HG02970 (cell line): ENCODE results near the gene HASPIN.
"Not testable (repeated sequence)": the region's sequence is repeated elsewhere in the genome, so short reads cannot be mapped to it uniquely, and the experiment has no call there.

Source experiments
- ATAC-seq: cut with Tn5 transposase; IDR thresholded peaks from one replicate; pipeline ENCODE4 v1.9.1; 2021; ENCODE audit warnings: mild to moderate bottlenecking, moderate library complexity, moderate number of reproducible peaks; ENCODE audit not compliant: unreplicated experiment, low FRiP score

HASPIN gene

GRCh38 chr17:3732210-3732621 is 8.5 kb downstream of the HASPIN start:
- ATAC-seq: no peak

GRCh38 chr17:3734911-3735276 is 11.2 kb downstream of the HASPIN start:
- not testable (repeated sequence) for ATAC-seq

- ATAC-seq: no peak
These were observed 11.8 kb downstream of the HASPIN start for GRCh38 chr17:3735515-3735914.

- ATAC-seq: no peak
These were observed 15.0 kb downstream of the HASPIN start for GRCh38 chr17:3738562-3739295.

DNA sequence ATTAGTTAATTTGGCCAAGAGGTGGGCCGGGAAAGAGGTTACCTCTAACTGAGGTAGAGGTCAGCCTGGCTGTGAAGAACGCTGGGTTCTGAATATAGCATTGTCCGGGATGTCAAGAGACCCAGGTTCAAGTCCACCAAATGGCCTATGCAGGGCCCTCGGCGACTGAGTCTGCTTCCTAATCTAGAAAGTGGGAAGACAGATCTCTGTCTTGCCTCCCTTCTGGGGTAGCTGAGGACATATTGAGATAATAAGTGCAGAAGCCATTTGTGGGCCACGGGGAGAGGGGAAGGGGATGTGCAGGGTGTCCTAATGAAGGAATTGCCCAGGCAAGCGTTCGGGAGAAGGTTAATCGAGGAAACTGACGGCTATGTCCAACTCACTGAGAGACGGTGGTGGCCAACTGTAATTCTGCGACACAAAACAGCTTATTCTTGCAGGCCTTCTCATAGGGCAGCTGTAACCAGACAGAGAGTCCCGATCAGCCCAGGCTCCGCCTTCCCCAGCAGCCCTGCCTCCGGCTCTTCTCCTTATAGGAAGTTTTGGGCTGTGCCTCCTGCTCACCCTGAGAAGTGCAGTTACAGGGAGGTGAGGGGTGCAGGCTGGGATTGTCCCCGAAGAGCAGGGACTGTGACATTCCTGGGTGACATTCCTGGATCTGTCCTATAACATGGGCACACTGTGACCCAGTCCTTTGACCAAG is 15.9 kb downstream of the HASPIN start:
- ATAC-seq: no peak

GRCh38 chr17:3740611-3741073 is 16.9 kb downstream of the HASPIN start:
- ATAC-seq: no peak

DNA sequence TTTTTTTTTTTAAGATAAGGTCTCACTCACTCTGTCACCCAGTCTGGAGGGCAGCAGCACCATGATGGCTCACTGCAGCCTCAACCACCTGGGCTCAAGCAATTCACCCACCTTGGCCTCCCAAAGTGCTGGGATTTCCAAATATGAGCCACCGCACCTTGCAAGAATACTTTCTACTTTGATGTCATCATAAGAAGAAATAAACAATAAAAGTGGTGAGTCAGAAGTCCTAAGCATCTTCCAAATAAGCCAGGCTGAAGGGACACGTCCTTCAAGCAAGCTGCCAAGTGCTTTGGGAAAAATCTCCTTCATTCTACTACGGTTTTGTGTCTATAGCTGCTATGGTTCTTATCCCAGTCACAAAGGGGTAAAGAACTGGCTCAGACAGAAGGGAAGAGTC is 20.3 kb downstream of the HASPIN start:
- no peak for ATAC-seq

- no peak for ATAC-seq
These were observed 21.4 kb downstream of the HASPIN start for GRCh38 chr17:3745071-3745470.

DNA sequence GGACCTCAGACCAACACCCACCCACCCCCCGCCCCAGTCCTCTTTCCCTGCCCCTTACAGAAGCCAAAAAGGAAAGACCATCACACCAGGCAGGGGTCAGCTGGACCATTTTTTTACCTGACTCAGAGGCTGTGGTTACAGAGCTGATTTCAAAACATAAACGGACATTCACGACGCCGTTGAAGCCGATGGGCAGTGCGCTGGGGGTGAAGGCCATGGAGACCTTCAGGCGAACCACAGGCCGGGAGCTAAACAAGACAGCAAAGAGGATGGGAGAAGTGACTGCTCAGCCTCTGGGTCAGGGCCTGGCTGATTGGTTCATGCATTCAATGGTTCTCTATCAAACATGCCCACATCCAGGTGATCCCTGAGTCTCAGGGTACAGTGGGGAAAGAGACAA is 24.1 kb downstream of the HASPIN start:
- ATAC-seq: no peak

DNA sequence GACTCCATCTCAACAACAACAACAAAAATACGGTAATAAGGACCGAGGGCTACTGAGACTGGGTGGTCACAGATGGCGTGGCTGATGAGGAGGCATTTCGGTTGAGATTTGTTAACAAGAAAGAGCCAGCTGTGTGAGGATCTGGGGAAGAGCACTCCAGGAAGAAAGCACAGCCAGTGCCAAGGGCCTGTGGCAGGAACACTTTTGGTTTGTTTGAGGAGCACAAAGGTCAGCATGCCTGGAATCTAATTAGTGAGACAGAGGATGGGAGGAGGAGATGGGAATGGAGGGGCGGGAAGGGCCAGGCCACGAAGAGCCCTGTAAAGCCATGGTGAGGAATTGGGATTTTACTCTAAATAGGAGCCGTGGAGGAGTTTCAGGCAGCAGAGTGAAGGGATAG is 24.9 kb downstream of the HASPIN start:
- ATAC-seq: no peak

DNA sequence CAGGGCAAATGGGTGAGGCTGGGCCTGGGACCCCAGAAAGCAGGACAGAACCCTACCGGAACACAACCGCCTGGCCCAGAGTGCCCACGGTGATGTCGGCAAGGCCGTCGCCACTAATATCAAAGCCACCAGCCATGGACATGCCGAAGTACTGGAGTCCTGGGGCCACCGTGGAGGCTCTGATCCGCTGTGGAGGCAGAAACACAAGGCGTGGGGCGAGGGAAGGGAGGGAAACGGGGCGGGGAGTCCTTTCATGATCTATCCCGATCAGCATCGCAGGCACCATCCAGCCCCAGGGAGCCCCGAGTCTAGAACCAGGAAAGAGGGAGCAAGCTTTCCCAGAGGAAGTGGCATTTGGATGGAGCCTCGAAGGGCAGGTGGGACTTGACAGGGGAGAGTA is 26.6 kb downstream of the HASPIN start:
- ATAC-seq: no peak

- no peak for ATAC-seq
These were observed 27.2 kb downstream of the HASPIN start for GRCh38 chr17:3750926-3751325.

- no peak for ATAC-seq
These were observed 28.1 kb downstream of the HASPIN start for GRCh38 chr17:3751836-3752235.

DNA sequence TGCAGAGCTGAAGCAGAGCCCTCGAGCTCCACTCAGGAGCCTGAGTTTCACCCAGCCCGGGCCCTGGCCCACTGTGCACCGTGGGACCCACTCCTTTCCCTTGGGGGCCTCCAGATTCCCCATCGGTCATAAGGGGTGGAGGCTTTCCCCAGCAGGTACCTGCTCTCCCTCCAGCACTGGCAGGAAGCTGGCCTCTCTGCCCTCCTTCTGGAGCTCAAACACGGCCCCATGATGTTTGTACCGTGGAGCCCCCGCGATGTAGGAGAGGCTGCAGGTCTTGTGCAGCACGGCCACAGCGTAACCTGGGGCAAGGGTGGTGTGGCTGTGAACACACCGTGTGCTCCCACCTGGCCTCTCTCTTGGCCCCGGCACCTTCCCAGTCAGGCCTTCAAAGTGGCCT is 29.9 kb downstream of the HASPIN start:
- no peak for ATAC-seq

- no peak for ATAC-seq
These were observed 30.4 kb downstream of the HASPIN start for GRCh38 chr17:3754066-3754457.

GRCh38 chr17:3754458-3755334 is 31.0 kb downstream of the HASPIN start:
- no peak for ATAC-seq

GRCh38 chr17:3755335-3756030 is 31.8 kb downstream of the HASPIN start:
- ATAC-seq: no peak

- ATAC-seq: no peak
These were observed 36.0 kb downstream of the HASPIN start for GRCh38 chr17:3759597-3760216.

GRCh38 chr17:3761036-3761917 is 37.6 kb downstream of the HASPIN start:
- ATAC-seq: no peak
